OCI-LY1 (cell line): ENCODE results near the gene UBE4B.

Source experiments
- H2AFZ ChIP-seq: fragments of 200-600 bp; sonication (generic), shearing (Covaris generic); 2 replicates; pipeline ENCODE4 v1.6.0; 2014; ENCODE audit warnings: antibody characterized with exemption, mild to moderate bottlenecking, low read length
- H3F3A ChIP-seq: fragments of 200-600 bp; sonication (generic), shearing (Covaris generic); 2 replicates; pipeline ENCODE4 v1.6.0; 2014; ENCODE audit warnings: mild to moderate bottlenecking, antibody characterized with exemption, low read length, moderate library complexity; ENCODE audit not compliant: insufficient read depth
- H3K27ac ChIP-seq: fragments of 200-600 bp; sonication (generic); 2 replicates; pipeline ENCODE4 v1.5.1; 2014; ENCODE audit warnings: low read length, mixed run types, mild to moderate bottlenecking, low read depth; ENCODE audit not compliant: poor library complexity, severe bottlenecking
- H3K27me3 ChIP-seq: fragments of 200-600 bp; sonication (generic); 2 replicates; pipeline ENCODE4 v1.6.0; 2014; ENCODE audit warnings: antibody characterized with exemption, mild to moderate bottlenecking, low read length, moderate library complexity; ENCODE audit not compliant: insufficient read depth
- H3K36me3 ChIP-seq: fragments of 200-600 bp; sonication (generic); 2 replicates; pipeline ENCODE4 v1.6.1; 2014; ENCODE audit warnings: mild to moderate bottlenecking, antibody characterized with exemption, low read length, moderate library complexity, mixed read lengths; ENCODE audit not compliant: insufficient read depth
- H3K4me1 ChIP-seq: fragments of 200-600 bp; sonication (generic); 2 replicates; pipeline ENCODE4 v1.5.1; 2014; ENCODE audit warnings: mild to moderate bottlenecking, low read length, moderate library complexity; ENCODE audit not compliant: insufficient read depth, severe bottlenecking
- H3K4me2 ChIP-seq: fragments of 200-600 bp; sonication (generic), shearing (Covaris generic); 2 replicates; pipeline ENCODE4 v1.6.1; 2014; ENCODE audit warnings: low read length
- H3K4me3 ChIP-seq: fragments of 200-600 bp; sonication (generic); 2 replicates; pipeline ENCODE4 v1.5.1; 2014; ENCODE audit warnings: low read length, low read depth, mild to moderate bottlenecking, mixed read lengths; ENCODE audit not compliant: poor library complexity, severe bottlenecking
- H3K79me2 ChIP-seq: fragments of 200-600 bp; shearing (Covaris generic); 2 replicates; pipeline ENCODE4 v1.6.1; 2016; ENCODE audit warnings: mixed run types, low read length, mixed read lengths; ENCODE audit not compliant: insufficient read depth
- H3K9ac ChIP-seq: fragments of 200-600 bp; sonication (generic), shearing (Covaris generic); 2 replicates; pipeline ENCODE4 v1.6.1; 2014; ENCODE audit warnings: mild to moderate bottlenecking, low read length, mixed read lengths
- H3K9me2 ChIP-seq: fragments of 200-600 bp; sonication (generic), shearing (Covaris generic); 2 replicates; pipeline ENCODE4 v1.6.1; 2014; ENCODE audit warnings: low read depth, mild to moderate bottlenecking, low read length, mixed read lengths
- H3K9me3 ChIP-seq: fragments of 200-600 bp; shearing (Covaris generic); 2 replicates; pipeline ENCODE4 v1.6.1; 2014; ENCODE audit warnings: low read length, mixed read lengths
- H4K20me1 ChIP-seq: fragments of 200-600 bp; sonication (generic), shearing (Covaris generic); 2 replicates; pipeline ENCODE4 v1.6.0; 2016; ENCODE audit warnings: mild to moderate bottlenecking, low read length; ENCODE audit not compliant: insufficient read depth
- CTCF ChIP-seq: fragments of 200-600 bp; sonication (generic), shearing (Covaris generic); IDR thresholded peaks from 2 replicates; pipeline ENCODE4 v1.5.1; 2017; ENCODE audit warnings: mild to moderate bottlenecking, antibody characterized with exemption, low read length, moderate library complexity, mixed read lengths
- EZH2 ChIP-seq: fragments of 200-600 bp; sonication (generic), shearing (Covaris generic); IDR thresholded peaks from 2 replicates; pipeline ENCODE4 v1.8.0; 2017; ENCODE audit warnings: borderline replicate concordance, mixed run types, mild to moderate bottlenecking, antibody characterized with exemption, low read length, moderate library complexity, mixed read lengths

UBE4B gene

GRCh38 chr1:10155087-10155712 is 122.4 kb downstream of the UBE4B start:
- Histone ChIP-seq H3K9me3 (no peaks in the 10 kb centered on the region), H4K20me1 (no peaks in the 10 kb centered on the region), H3K27me3 (no peaks in the 10 kb centered on the region), H3K36me3 (peaks cover 10% of the 10 kb centered on the region; the same call in 1 of the 2 replicates), H3K27ac (no peak overlapping the region), H3K9ac (no peak overlapping the region), H3K79me2 (no peaks in the 10 kb centered on the region), H3K9me2 (no peaks in the 10 kb centered on the region), H3K4me1 (no peaks in the 10 kb centered on the region), H3F3A (no peaks in the 10 kb centered on the region), H2AFZ (no peak overlapping the region), H3K4me3 (no peak overlapping the region), H3K4me2 (no peak overlapping the region)
- TF ChIP-seq CTCF: no peak
- no peak for TF ChIP-seq EZH2

GRCh38 chr1:10160173-10160572 is 127.4 kb downstream of the UBE4B start:
- Histone ChIP-seq H3F3A (no peaks in the 10 kb centered on the region), H2AFZ (no peak overlapping the region), H3K9ac (no peak overlapping the region), H3K4me1 (no peaks in the 10 kb centered on the region), H3K36me3 (peaks cover 26% of the 10 kb centered on the region; the same call in 1 of the 2 replicates), H4K20me1 (no peaks in the 10 kb centered on the region), H3K79me2 (no peaks in the 10 kb centered on the region), H3K4me3 (no peak overlapping the region), H3K9me3 (no peaks in the 10 kb centered on the region), H3K27me3 (no peaks in the 10 kb centered on the region), H3K4me2 (no peak overlapping the region), H3K9me2 (no peaks in the 10 kb centered on the region), H3K27ac (no peak overlapping the region)
- no peak for TF ChIP-seq EZH2
- TF ChIP-seq CTCF: no peak

- Histone ChIP-seq H3K36me3 (peaks cover 32% of the 10 kb centered on the region; the same call in 1 of the 2 replicates), H3K4me2 (no peak overlapping the region), H3K27ac (no peak overlapping the region), H3F3A (no peaks in the 10 kb centered on the region), H3K9ac (no peak overlapping the region), H3K27me3 (no peaks in the 10 kb centered on the region), H3K4me1 (no peaks in the 10 kb centered on the region), H3K4me3 (no peak overlapping the region), H3K9me3 (no peaks in the 10 kb centered on the region), H3K79me2 (no peaks in the 10 kb centered on the region), H2AFZ (no peak overlapping the region), H3K9me2 (no peaks in the 10 kb centered on the region), H4K20me1 (no peaks in the 10 kb centered on the region)
- TF ChIP-seq CTCF: no peak
- no peak for TF ChIP-seq EZH2
Observed at GRCh38 chr1:10160907-10161490, 128.2 kb downstream of the UBE4B start.
